Ectodermal cell (in vitro differentiated cells): ENCODE results near the gene ASIP.
A peak's percentile ranks its signal among the peaks of the same experiment; 100 is the strongest.

Experiments used
- H3K27ac ChIP-seq: 2 replicates; pipeline ENCODE4 v1.7.0; 2013; ENCODE audit warnings: mild to moderate bottlenecking, low read depth, low read length; ENCODE audit not compliant: insufficient read depth, poor library complexity, severe bottlenecking
- H3K27me3 ChIP-seq: 2 replicates; pipeline ENCODE4 v1.7.0; 2013; ENCODE audit warnings: mild to moderate bottlenecking, low read length; ENCODE audit not compliant: insufficient read depth, control insufficient read depth, poor library complexity, severe bottlenecking
- H3K36me3 ChIP-seq: one replicate; pipeline ENCODE4 v1.7.0; 2013; ENCODE audit warnings: low read length; ENCODE audit not compliant: control insufficient read depth, insufficient read depth
- H3K4me1 ChIP-seq: one replicate; pipeline ENCODE4 v1.7.0; 2013; ENCODE audit warnings: low read length; ENCODE audit not compliant: control insufficient read depth, insufficient read depth
- H3K4me3 ChIP-seq: 2 replicates; pipeline ENCODE4 v1.7.0; 2013; ENCODE audit warnings: low read depth, low read length, control low read depth; ENCODE audit not compliant: insufficient read depth
- H3K9me3 ChIP-seq: 2 replicates; pipeline ENCODE4 v1.7.0; 2013; ENCODE audit warnings: mild to moderate bottlenecking, low read length, moderate library complexity; ENCODE audit not compliant: control insufficient read depth
- WGBS, 2 experiments: methylation state at CpG; one replicate each; pipeline ENCODE4 v1.1.7; 2013; ENCODE audit warnings: missing lambda C conversion rate in 2 of 2; 5-methylcytosine and 5-hydroxymethylcytosine counted together

Gene ASIP

DNA sequence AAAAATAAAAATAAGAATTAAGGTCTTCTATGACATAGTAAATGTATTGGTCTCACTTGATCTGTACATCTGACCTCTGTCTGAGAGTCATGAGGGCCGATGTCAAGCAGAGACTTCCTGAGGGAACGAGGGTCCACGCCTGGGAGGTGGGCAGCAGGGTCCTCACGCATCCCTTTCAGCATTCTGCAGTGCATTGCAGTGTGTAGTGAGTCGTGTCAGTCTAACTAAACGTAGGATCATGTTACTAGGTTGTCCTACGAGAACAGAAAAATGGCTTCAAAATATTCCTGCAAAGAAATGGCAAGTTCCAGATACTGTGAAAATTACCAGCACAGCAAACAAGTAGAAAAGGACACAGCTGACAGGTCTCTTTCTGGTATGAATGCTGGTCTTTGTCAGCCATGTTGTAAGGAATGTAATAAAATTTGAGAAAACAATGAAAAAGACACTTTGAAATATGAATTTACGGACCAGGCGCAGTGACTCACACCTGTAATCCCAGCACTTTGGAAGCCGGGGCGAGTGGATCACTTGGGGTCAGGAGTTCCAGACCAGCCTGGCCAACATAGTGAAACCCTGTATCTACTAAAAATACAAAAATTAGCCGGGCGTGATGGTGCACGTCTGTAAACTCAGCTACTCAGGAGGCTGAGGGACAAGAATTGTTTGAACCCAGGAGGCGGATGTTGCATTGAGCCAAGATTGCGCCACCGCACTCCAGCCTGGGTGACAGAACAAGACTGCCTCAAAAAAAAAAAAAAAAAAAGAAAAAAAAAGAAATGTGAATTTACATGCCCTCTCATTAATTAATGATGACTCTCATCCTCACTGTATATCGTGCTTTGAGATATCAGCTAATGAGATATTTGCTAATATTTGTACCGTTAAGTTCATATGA lies 64.4 kb downstream of the ASIP start:
- no peak overlapping the region for H3K27ac ChIP-seq
- H3K9me3 ChIP-seq = no peaks in the 10 kb centered on the region
- 94 to 95% methylated on average over 19 of the region's 19 CpGs for WGBS, 2 experiments
- peaks cover 9% of the 10 kb centered on the region for H3K4me1 ChIP-seq
- H3K27me3 ChIP-seq = no peaks in the 10 kb centered on the region
- no peak overlapping the region for H3K4me3 ChIP-seq
- peaks cover 3% of the 10 kb centered on the region for H3K36me3 ChIP-seq

- Histone ChIP-seq H3K27ac (no peak overlapping the region), H3K27me3 (peaks cover 20% of the 10 kb centered on the region), H3K9me3 (no peaks in the 10 kb centered on the region), H3K4me3 (no peak overlapping the region), H3K4me1 (no peaks in the 10 kb centered on the region), H3K36me3 (no peaks in the 10 kb centered on the region)
- WGBS, 2 experiments = 97 to 98% methylated on average over 3 of the region's 3 CpGs
Measured at GRCh38 chr20:34309691-34310090, 68.5 kb downstream of the ASIP start.

GRCh38 chr20:34310481-34311117 lies 69.4 kb downstream of the ASIP start:
- peaks cover 20% of the 10 kb centered on the region for H3K27me3 ChIP-seq
- WGBS, 2 experiments = 82 to 88% methylated on average over 19 of the region's 19 CpGs
- H3K4me3 ChIP-seq = no peak overlapping the region
- no peak overlapping the region for H3K27ac ChIP-seq
- H3K36me3 ChIP-seq = no peaks in the 10 kb centered on the region
- no peaks in the 10 kb centered on the region for H3K9me3 ChIP-seq
- H3K4me1 ChIP-seq = no peaks in the 10 kb centered on the region

DNA sequence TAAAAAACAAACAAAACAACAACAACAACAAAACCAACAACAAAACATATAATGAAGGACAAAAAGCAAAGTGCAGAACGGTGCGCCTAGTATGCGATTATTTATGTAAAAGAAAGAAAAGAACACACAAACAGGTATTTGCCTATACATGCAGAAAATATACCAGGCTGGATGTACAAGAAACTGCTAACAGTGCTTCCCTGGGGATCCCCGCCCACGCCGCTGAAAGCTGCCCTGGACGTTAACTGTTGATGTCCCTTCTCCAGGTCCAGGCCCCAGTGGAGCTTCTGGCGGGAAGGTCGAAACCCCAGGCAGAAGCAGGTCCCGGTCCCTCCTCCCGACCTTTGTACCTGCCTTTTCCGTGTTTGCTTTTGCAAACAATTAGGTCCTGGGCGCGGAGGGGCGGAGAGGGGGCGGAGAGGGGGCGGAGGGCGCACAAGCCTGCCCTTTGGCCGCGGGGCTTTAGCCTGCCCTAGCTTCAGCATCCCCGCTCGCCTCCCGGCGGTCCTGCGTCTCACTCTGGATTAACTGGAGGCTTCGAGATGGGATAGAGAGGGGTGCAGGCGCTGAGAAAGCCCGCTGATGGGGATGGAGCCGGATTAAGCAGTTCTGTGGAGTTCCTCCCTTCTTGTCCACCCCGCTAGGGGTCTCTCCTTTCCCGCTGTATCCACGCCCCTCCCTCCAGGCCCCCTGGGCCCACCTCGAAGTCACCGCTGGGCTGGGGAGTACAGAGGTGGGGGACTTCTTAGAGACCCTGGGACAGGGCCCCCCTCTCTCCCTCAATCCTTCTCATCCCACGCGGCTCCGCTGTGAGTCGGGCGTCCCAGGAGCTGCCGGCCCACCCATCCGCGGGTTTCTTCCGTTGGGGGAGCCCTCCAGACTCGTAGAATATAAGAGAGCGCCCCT lies 70.1 kb downstream of the ASIP start:
- H3K4me1 ChIP-seq = no peaks in the 10 kb centered on the region
- peaks cover 20% of the 10 kb centered on the region for H3K27me3 ChIP-seq
- peak overlapping the region; percentile 21 for H3K4me3 ChIP-seq
- H3K9me3 ChIP-seq = no peaks in the 10 kb centered on the region
- no peaks in the 10 kb centered on the region for H3K36me3 ChIP-seq
- 8 to 9% methylated on average over 45 of the region's 45 CpGs for WGBS, 2 experiments
- no peak overlapping the region for H3K27ac ChIP-seq

- WGBS, 2 experiments = 18 to 20% methylated on average over 11 of the region's 11 CpGs
- Histone ChIP-seq H3K4me1 (no peaks in the 10 kb centered on the region), H3K27me3 (peaks cover 20% of the 10 kb centered on the region), H3K36me3 (no peaks in the 10 kb centered on the region), H3K9me3 (no peaks in the 10 kb centered on the region), H3K4me3 (peak overlapping the region; percentile 21), H3K27ac (no peak overlapping the region)
Measured at GRCh38 chr20:34312024-34312460, 70.8 kb downstream of the ASIP start.

GRCh38 chr20:34312544-34313217 lies 71.5 kb downstream of the ASIP start:
- Histone ChIP-seq H3K4me1 (no peaks in the 10 kb centered on the region), H3K36me3 (no peaks in the 10 kb centered on the region), H3K9me3 (no peaks in the 10 kb centered on the region), H3K27me3 (peaks cover 20% of the 10 kb centered on the region), H3K27ac (no peak overlapping the region), H3K4me3 (no peak overlapping the region)
- WGBS, 2 experiments = 12% methylated on average over 14 of the region's 14 CpGs

DNA sequence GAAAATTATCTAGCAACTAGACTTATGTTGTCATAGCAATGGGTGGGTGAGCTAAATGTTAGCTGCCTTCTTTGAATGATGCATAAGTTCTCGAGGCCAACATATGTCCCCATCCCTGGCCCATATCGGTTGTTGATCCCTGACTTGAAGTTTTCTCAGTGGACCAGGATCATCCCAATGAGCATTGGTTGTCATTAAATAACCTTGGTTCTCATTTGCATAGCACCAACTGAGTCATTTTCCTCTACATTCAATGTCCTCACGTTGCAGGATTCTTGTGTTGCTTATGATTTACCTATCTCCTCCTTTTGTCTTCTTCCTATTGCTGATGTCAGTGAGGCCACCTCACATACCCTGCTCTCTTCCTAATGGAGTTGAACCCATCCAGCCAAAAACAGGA lies 74.0 kb downstream of the ASIP start:
- no peaks in the 10 kb centered on the region for H3K36me3 ChIP-seq
- H3K9me3 ChIP-seq = no peaks in the 10 kb centered on the region
- H3K4me1 ChIP-seq = no peaks in the 10 kb centered on the region
- H3K27ac ChIP-seq = no peak overlapping the region
- peaks cover 20% of the 10 kb centered on the region for H3K27me3 ChIP-seq
- 90 to 91% methylated on average over 3 of the region's 3 CpGs for WGBS, 2 experiments
- no peak overlapping the region for H3K4me3 ChIP-seq

DNA sequence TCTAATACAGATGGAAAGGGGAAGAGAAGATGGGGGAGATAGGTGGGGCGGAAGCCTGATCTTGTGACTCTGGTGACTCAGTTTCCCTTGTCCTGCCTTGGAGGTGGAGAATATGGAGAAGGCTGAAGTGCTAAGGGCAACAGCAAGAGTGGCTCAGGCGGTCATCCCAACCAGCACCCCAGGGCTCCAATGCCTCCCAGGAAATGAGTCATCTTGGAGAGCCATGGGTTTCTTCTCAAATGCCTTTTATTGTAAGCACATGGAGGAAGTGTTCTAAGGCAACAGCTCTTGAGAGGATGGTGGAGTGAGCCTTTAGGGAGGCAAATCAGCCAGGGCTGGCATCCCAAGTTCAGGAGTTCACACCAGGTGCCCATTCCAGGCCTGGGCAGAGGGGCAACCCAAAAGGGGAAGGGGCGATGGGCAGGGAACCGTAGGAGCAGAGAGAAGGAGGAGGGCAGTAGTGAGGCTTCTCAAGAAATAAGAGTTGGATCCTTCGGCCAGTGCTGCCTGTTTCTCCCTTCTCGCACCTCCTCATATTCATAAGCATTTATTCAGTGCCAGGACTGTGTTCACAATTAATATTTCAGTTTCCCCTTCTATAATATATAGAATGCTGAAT lies 75.1 kb downstream of the ASIP start:
- Histone ChIP-seq H3K27me3 (peaks cover 13% of the 10 kb centered on the region), H3K27ac (no peak overlapping the region), H3K9me3 (no peaks in the 10 kb centered on the region), H3K4me3 (no peak overlapping the region), H3K4me1 (no peaks in the 10 kb centered on the region), H3K36me3 (no peaks in the 10 kb centered on the region)
- WGBS, 2 experiments = 97 to 99% methylated on average over 4 to 6 of the region's 6 CpGs
